ENCODE data around the gene XPNPEP2. TPM values are rescaled to one million over a fixed set of nuclear protein-coding genes. Genes with fewer than 3 reads are reported as not detected.

XPNPEP2 gene
- polyA plus RNA-seq, 3 donors = 0.19 TPM; not detected in 2

DNA sequence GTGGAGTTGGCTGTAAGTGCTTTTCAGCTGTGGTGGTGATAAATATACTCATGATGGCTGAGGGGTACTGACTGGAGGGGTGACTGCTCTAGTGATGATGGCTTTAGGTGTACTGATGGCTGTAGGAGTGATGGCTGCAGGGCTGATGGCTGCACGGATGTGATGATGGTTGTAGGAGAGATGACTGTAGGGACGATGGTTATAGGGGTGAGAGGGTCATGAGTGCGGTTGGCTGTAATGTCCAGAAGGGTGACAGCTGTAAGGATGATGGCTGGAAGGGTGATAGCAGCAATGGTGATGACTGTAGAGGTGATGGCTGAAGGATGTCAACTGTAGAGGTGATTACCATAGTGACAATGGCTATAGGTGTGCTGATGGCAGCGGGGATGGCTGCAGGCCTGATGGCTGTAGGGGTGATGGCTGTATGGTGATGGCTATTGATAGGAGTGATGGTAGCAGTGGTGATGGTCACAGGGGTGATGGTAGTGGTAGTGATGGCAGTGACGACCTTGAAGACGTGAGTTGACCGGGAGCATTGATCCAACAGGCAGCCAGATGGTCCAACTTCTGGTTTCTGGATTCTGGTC, 40.4 kb downstream of the XPNPEP2 start:
- H3K9ac ChIP-seq (ENCODE audit: insufficient read depth, low read length, poor library complexity, severe bottlenecking) = peak overlapping the region; percentile 78
- intact Hi-C loops (cut with micrococcal nuclease) = no loop called here
- H3K27me3 Mint-ChIP-seq (ENCODE audit: low read depth in 3 of 3) = peaks cover 0 to 17% (median 1%) of the 10 kb centered on the region in 3 donors

DNA sequence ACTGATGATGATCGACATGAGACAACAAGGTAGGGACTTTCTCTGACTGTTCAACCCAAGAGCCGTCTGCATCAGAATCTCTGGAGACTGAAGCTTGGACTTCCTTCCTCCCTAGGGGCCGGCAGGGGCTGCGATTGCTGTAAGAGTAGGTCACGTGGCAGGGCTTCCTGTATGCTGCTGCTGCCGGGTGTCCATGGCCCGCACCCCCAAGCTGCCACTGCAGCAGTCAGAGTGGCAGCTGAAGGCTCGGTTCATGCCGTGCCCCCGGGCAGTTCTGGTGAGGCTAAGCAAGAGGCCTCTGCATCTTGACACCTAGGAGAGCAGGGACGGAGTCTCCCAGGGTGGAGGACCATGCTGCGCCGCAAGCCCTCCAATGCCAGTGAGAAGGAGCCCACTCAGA, 41.0 kb downstream of the XPNPEP2 start, which contains the start of gene SASH3:
SASH3 (plus strand) TSS at position 203 of the 400 bp plus-strand sequence; CDS start at position 352, 149 bp downstream.
- Histone ChIP-seq H3K27ac (ENCODE audit: low read depth in 1 of 2, low read length in 2 of 2) (peak within 1 kb of the TSS; percentile 83 to 96), H3K27me3 (ENCODE audit: control insufficient read depth in 2 of 2, insufficient read depth in 2 of 2, low read length in 2 of 2) (no peaks in the 10 kb centered on the region), H3K4me3 (replicated peaks in 1 of 3; ENCODE audit: low read depth in 2 of 3, low read length in 3 of 3) (peak within 1 kb of the TSS; percentile 57 to 97 (median 67)), H3K4me2 (replicated peaks; ENCODE audit: extremely low read depth, low read length, poor library complexity, severe bottlenecking) (peak within 1 kb of the TSS; percentile 77), H3K36me3 (replicated peaks in 1 of 2; ENCODE audit: control insufficient read depth in 1 of 2, insufficient read depth in 2 of 2, low read length in 2 of 2) (peaks cover 9 to 18% of the 10 kb centered on the region in 2 donors), H3K79me2 (ENCODE audit: insufficient read depth, low read length) (peaks cover 64% of the 10 kb centered on the region), H2AFZ (ENCODE audit: insufficient read depth, low read depth, low read length, poor library complexity, severe bottlenecking) (no peak within 1 kb of the TSS), H3K9me3 (replicated peaks in 1 of 2; ENCODE audit: control insufficient read depth in 1 of 2, insufficient read depth in 1 of 2, low read length in 2 of 2) (no peaks in the 10 kb centered on the region), H3K9ac (ENCODE audit: insufficient read depth, low read length, poor library complexity, severe bottlenecking) (peak within 1 kb of the TSS; percentile 78), H3K4me1 (ENCODE audit: control insufficient read depth in 1 of 2, insufficient read depth in 2 of 2, low read length in 2 of 2) (peaks cover 77 to 80% of the 10 kb centered on the region in 2 donors), H4K20me1 (ENCODE audit: insufficient read depth, low read length) (peaks cover 26% of the 10 kb centered on the region)
- WGBS (ENCODE audit: insufficient coverage) = 2% methylated on average over 7 of the region's 13 CpGs
- H3K27me3 Mint-ChIP-seq (ENCODE audit: low read depth in 3 of 3) = peaks cover 0 to 16% (median 0%) of the 10 kb centered on the region in 3 donors
- H3K36me3 Mint-ChIP-seq = peaks cover 29 to 41% of the 10 kb centered on the region in 2 donors
- H3K4me3 Mint-ChIP-seq = peak within 1 kb of the TSS; percentile 95 to 96
- peaks cover 66% of the 10 kb centered on the region for H3K4me1 Mint-ChIP-seq
- H3K27ac Mint-ChIP-seq = peak within 1 kb of the TSS; percentile 93 to 99 (median 96)
- TF ChIP-seq, protein P1, sequence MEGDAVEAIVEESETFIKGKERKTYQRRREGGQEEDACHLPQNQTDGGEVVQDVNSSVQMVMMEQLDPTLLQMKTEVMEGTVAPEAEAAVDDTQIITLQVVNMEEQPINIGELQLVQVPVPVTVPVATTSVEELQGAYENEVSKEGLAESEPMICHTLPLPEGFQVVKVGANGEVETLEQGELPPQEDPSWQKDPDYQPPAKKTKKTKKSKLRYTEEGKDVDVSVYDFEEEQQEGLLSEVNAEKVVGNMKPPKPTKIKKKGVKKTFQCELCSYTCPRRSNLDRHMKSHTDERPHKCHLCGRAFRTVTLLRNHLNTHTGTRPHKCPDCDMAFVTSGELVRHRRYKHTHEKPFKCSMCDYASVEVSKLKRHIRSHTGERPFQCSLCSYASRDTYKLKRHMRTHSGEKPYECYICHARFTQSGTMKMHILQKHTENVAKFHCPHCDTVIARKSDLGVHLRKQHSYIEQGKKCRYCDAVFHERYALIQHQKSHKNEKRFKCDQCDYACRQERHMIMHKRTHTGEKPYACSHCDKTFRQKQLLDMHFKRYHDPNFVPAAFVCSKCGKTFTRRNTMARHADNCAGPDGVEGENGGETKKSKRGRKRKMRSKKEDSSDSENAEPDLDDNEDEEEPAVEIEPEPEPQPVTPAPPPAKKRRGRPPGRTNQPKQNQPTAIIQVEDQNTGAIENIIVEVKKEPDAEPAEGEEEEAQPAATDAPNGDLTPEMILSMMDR (IDR thresholded peaks at IDR 0.05) = no peak
- peak; percentile 85 to 90 (median 88) for DNase-seq
- intact Hi-C loops (cut with micrococcal nuclease) = loop anchor here in 1 of 2 donors (5.0 kb wide), 1 partner anchor 38 kb away; no protein-coding TSS in a partner anchor
- H3K9me3 Mint-ChIP-seq = peaks cover 0 to 9% (median 2%) of the 10 kb centered on the region in 7 donors

More for the DNA sequence above, 40.4 kb downstream of the XPNPEP2 start:
- H3K9me3 ChIP-seq (replicated peaks in 1 of 2; ENCODE audit: control insufficient read depth in 1 of 2, insufficient read depth in 1 of 2, low read length in 2 of 2) = no peaks in the 10 kb centered on the region
- H2AFZ ChIP-seq (ENCODE audit: insufficient read depth, low read depth, low read length, poor library complexity, severe bottlenecking) = no peak overlapping the region
- peaks cover 58% of the 10 kb centered on the region for H3K79me2 ChIP-seq (ENCODE audit: insufficient read depth, low read length)
- peak overlapping the region in 2 of 3 experiments; percentile 57 to 97 for H3K4me3 ChIP-seq (replicated peaks in 1 of 3; ENCODE audit: low read depth in 2 of 3, low read length in 3 of 3)
- TF ChIP-seq, protein P1 (IDR thresholded peaks at IDR 0.05) = no peak
- peaks cover 9 to 18% of the 10 kb centered on the region in 2 donors for H3K36me3 ChIP-seq (replicated peaks in 1 of 2; ENCODE audit: control insufficient read depth in 1 of 2, insufficient read depth in 2 of 2, low read length in 2 of 2)
- Mint-ChIP-seq H3K9me3 (peaks cover 0 to 9% (median 2%) of the 10 kb centered on the region in 7 donors), H3K27ac (peak overlapping the region; percentile 93 to 99 (median 96)), H3K4me3 (peak overlapping the region; percentile 95 to 96), H3K36me3 (peaks cover 24 to 36% of the 10 kb centered on the region in 2 donors), H3K4me1 (peaks cover 65% of the 10 kb centered on the region)
- H3K27ac ChIP-seq (ENCODE audit: low read depth in 1 of 2, low read length in 2 of 2) = peak overlapping the region; percentile 83 to 96
- no peak for DNase-seq
- H3K4me1 ChIP-seq (ENCODE audit: control insufficient read depth in 1 of 2, insufficient read depth in 2 of 2, low read length in 2 of 2) = peaks cover 76 to 80% of the 10 kb centered on the region in 2 donors
- 93% methylated on average over 3 of the region's 7 CpGs for WGBS (ENCODE audit: insufficient coverage)
- H4K20me1 ChIP-seq (ENCODE audit: insufficient read depth, low read length) = peaks cover 24% of the 10 kb centered on the region
- H3K4me2 ChIP-seq (replicated peaks; ENCODE audit: extremely low read depth, low read length, poor library complexity, severe bottlenecking) = peak overlapping the region; percentile 77
- no peaks in the 10 kb centered on the region for H3K27me3 ChIP-seq (ENCODE audit: control insufficient read depth in 2 of 2, insufficient read depth in 2 of 2, low read length in 2 of 2)
